Right forelimb (tissue), 1 donor: ENCODE results near the gene IFI30.
A peak's percentile ranks its signal among the peaks of the same experiment; 100 is the strongest.

Experiments
- DNase-seq: peaks from one replicate; pipeline ENCODE4 v3.0.0-alpha.2; 2018

The IFI30 gene

DNA sequence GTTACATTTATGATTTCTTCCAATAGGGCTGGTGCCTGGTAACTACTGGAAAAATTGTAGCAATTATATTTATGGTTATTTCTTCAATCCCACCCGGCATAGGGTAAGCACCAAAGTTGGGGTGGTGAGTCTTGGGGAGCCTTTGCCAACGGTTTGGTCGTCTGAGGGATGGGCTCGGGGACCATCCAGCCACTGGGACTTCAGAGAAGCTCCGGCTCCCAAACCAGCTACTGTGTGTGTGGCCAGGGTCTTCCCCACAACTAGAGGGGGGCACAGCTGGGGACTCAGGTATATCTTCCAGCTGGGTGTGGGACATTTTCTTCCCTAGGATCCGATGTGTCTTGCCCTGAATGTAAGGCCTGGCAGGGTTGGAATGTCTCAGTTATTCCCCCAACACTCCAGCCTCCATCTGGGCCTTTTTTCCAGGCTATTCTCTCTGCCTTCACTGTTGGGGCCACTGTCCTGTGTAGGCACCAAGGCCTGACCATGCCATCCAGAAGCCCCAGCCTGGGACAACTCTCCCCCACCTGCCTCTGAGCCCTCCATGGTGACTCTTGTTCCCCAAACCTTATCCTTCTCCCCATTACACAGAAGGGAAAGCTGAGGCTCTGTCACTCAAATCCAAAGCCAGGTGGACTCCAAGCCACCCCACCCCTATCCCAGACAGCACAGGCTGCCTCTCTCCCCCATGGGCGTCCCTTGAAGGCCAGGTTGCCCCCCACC lies 1.1 kb upstream of the IFI30 start:
- DNase-seq: no peak

DNA sequence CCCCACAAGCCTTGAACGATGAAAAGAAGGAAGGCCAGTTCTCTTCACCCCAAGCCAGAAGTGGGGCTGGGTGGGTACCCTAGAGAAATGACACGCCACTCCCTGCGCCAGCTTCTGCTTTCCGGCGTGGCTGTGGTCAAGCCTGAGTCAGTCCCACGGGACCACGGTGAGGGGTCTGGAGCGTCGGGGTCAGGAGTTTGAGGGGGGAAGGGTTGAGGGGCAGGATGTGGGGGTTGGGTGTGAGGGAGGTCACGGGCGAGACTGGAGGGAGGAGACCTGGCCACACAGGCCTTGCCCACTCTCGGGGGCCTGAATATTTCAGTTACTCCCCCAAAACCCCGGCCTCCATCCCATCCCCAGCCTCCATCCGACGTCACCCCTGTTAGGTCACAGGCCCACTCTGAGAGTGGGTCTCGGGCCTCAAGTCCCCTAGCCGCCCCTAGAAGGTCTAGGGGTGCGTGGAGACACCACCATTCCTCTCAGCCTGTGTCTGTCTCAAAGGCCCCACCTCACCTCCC lies 500 bp upstream of the IFI30 start:
- DNase-seq: no peak

DNA sequence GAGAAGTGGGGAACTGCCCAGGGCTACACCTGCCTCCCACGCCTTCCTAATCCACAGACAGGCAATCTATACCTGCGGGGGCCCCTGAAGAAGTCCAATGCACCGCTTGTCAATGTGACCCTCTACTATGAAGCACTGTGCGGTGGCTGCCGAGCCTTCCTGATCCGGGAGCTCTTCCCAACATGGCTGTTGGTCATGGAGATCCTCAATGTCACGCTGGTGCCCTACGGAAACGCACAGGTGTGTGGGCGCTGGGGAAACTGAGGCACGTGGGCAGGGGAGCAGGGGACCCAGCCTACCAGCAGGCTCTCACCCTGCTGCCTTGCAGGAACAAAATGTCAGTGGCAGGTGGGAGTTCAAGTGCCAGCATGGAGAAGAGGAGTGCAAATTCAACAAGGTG lies 1.4 kb downstream of the IFI30 start:
- no peak for DNase-seq

DNA sequence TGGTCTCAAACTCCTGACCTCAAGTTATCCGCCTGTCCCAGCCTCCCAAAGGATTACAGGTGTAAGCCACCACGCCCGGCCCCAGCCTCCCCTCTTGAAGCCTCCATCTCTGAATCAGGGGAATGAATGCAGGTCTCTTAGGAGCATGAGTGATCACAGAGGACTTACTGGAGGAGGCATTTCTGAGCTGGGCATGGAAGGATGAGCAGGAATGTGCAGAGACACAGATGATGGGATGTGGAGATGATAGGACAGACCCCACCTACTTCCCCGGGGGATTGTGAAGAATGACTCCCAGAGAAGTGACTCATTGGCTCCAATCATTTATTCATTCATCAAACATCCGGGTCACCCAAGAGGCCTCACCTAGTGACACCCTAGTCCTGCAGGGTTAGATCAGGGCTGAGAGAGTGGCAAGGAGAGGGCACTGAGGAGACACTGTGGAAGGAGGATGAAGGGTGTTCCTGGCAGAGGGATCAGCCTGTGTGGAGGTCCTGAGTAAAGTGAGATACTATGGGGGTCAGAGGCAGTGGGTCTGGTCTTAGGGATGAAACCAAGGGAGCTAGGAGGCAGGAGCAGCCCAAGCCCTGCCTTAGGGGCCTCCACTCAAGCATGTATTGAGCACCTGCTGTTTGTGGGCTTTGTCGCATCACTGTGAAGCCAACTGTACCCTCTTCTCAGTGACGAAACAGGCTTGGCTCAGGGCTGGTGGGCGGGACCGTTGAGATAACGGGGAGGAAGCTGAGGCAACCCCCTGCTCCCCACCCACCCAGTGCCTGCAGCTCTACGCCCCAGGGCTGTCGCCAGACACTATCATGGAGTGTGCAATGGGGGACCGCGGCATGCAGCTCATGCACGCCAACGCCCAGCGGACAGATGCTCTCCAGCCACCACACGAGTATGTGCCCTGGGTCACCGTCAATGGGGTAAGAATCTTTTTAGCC lies 3.0 kb downstream of the IFI30 start:
- DNase-seq: no peak

DNA sequence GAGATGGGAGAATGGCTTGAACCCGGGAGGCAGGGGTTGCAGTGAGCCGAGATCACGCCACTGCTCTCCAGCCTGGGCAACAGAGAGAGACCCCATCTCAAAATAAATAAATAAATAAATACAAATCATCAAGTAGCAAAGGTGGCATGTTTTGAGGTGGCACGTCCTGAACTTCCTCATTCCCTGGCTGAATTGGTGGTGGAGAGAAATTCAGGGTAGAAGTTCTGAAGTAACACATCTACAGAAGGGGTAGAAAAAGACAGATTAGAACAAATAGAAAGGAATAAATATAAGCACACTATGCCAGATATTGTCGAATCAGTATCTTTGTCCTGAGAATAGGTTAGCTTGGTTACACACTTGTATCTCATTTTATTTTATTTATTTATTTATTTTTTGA lies 6.3 kb downstream of the IFI30 start:
- no peak for DNase-seq

DNA sequence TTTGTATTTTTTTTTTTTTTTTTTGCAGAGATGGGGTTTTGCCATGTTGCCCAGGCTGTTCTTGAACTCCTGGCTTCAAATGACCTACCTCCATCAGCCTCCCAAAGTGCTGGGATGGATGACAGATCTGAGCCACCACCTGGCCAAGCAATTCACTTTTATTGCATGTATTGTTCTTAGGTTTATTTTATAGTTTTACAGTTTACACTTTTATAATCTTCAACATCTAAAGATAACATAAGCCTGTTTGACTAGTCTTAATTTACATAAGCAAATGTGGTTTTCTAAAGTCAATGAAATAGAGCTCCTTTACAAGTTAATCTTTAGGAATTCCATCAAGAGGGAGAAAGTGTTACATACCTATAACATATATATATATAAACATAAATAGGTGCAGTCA lies 9.9 kb downstream of the IFI30 start:
- no peak for DNase-seq

DNA sequence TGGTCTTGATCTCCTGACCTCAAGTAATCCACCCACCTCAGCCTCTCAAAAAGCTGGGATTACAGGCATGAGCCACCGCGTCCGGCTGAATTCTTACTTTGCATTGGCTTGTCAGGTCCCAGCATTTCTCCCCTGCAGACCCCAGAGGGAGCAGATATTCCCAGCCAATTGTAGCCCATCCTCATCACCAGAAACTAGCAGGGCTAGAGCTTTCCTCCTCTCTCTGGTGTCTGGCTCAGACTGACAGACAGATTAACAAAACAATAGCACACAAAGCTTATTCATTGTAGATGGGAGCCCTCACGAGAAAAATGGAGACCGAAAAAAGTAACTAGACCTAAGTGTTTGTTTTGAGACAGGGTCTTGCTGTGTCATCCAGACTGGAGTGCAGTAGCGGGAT lies 11.9 kb downstream of the IFI30 start:
- no peak for DNase-seq

DNA sequence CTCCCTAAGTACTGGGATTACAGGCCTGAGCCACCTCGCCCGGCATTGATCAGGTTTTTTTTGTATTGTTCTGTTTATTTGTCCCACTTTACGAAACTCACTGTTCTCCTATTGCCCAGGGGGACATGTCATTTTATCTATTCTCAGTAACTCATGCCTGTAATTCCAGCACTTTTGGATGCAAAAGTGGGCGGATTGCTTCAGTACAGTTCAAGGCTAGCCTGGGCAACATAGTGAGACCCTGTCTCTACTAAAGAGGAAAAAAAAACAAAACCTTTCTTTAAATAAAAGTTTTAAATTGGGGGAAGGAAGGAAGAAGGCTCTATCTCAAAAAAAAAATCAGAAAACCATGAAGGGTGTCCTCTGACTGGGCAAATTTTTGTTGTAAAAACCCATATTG lies 16.7 kb downstream of the IFI30 start:
- no peak for DNase-seq

DNA sequence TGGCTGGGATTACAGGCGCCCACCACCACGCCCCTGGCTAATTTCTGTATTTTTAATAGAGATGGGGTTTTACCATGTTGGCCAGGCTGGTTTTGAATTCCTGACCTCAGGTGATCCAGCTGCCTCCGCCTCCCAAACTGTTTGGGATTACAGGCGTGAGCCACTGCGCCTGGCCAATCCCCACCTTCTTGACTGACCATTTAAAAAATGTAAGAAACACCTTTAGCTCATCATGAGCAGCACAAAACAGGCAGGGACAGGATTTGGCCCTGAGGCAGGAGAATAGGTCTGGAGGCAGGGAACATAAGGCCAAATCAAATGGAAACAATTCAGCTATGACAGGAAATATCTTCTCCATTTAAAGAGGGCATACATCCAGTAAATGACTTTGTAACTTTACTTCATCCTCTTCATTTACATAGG lies 18.0 kb downstream of the IFI30 start:
- DNase-seq: no peak

DNA sequence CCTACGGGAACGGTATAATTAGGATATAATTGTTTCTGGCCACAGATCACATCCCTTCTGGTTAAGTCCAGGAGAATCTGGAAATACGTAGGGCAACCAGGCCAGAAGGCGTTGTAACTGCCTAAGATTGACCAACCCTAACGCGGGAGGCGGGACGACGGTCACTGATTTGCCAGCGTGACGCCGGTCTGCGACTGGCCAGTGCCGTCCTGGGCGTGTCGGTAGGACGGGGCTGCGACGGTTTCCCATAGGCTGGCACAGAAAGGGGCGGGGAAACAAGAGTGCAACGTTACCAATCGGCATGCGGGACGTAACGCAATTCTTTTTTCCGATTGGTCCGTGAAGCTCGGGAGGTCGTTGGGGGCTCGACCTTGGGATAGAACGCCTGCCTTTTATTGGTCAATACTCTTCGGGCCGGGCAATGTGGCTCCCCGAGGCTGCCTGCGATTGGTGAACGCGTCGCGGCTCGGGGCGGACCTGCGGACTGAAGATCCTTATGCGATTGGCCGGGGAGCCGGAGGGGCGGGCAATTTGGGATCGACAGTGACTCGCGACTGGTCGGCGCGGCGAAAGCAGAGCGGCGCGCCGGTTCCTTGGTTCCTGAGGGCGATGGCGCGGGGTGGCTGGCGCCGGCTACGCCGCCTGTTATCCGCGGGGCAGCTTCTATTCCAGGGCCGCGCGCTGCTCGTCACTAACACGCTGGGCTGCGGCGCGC lies 19.2 kb downstream of the IFI30 start, which contains the start of gene MPV17L2:
Gene MPV17L2, plus strand, starts transcription at position 546 of the 715 bp plus-strand sequence. Its CDS starts 64 bp downstream, at position 610.
- DNase-seq: peak; percentile 99

DNA sequence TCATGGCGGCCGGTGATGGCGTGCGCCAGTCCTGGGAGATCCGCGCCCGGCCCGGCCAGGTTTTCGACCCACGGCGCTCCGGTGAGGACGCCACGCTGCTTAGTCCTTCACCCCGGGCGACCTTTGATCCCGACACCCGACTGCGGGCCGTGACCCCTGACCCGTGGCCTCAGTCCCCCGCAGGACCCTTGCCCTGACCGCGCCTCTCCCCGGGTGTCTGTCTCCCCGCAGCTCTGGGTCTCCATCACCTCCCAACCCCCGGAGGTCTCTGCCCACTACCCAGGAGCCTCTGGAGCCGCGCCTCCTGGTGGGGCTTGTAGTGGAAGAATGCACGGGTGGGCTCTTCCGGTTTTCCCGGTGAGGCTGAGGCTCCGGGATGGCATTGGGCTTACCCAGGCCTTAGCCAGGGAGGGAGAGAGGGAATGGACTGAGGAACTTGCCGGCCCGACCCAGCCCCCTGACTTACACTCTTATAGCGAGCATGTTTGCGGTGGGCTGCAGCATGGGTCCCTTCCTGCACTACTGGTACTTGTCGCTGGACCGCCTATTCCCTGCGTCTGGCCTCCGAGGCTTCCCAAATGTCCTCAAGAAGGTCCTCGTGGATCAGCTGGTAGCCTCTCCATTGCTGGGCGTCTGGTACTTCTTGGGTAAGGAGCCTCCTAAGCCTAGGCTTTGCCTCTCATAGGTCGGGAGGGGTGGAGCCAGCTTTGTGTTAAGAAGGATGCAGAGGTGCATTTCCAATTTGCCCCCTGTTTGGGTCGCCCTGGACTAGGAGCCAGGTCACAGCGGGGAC lies 20.0 kb downstream of the IFI30 start:
- no peak for DNase-seq

DNA sequence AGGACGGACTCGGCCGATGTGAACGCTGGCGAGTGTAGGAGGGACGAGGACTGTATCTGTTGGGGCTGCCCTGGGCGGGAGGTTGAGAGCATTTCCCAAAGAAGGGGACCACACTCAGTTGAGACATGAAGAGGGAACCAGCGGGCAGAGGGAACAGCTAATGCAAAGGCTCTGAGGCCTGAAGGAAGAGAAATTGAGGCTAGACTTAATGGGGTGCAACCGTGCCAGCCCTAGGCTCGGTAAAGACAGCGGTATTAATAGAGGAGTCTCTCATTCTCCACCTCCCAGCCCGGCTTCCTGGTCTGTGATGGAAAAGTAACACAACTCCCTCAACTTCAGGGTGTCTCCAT lies 20.5 kb downstream of the IFI30 start:
- no peak for DNase-seq

DNA sequence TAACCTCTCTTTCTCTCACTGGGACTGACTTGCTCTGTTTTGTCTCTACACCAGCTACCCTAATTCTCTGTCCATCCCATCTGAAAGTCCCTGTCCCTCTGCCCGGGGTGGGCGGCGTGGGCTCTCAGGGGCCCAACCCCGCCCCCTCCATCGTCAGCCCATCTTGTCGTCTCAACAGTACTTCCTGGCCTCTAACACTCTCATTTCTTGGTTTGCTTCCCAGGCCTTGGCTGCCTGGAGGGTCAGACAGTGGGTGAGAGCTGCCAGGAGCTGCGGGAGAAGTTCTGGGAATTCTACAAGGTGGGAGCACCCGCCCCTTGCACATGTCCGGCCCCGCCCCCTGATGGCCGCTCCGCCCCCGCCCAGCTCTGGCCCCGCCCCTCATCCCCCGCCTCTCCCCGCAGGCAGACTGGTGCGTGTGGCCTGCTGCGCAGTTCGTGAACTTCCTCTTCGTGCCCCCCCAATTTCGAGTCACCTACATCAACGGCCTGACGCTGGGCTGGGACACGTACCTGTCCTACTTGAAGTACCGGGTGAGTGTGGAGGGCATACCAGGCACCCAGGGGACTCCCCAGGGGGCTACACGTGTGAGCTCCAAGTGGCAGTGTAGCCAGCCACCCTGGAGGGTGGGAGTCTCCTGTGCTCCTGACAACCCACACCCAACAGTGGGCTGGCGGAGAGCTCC lies 21.1 kb downstream of the IFI30 start:
- DNase-seq: no peak

DNA sequence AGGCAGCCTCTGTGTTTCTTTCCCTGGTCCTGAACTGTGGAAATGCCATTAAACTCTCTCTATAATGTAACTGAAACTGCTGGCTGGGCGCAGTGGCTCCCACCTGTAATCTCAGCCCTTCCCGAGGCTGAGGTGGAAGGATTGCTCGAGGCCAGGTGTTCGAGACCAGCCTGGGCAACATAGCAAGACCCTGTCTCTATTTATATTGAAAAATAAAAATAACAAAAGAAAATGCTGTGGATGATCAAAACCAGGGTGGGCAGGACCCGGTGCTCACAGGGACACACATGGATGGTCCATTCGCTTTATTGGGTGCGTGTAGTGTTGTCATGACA lies 22.9 kb downstream of the IFI30 start:
- no peak for DNase-seq

DNA sequence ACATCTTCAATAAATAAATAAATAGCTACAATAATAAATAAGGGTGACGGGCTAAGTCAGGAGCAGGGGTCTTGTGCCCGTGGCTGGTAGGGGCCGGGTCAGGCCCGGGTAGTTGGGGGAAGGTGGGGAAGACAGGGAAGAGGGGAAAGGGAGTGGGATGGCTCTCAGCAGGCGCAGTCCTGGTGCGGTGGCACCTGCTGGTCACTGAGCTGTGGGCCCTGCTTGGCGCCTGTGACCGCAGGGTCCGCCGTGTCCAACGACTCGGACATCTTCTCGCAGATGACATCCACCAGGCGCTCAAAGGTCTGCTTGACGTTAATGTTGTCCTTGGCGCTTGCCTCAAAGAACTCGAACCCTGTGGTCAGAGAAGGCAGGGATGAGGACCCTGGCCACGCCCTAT lies 23.7 kb downstream of the IFI30 start:
- no peak for DNase-seq

DNA sequence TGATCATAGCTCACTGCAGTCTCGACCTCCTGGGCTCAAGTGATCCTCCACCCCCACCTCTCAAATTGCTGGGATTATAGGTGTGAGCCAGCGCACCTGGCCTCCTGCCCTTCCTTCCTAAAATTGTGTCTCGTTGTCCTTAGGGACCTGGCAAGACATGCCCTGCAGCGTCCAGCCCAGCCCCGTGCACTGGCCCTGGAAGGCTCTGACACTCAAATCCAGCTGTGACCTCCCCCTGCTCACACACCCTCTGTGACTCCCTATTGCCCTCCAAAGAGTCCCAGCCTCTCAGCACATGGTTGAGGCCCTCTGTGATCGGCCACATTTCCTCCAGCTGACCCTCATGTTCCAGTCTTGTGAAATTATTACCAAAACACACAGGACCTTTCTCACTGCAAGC lies 24.3 kb downstream of the IFI30 start:
- no peak for DNase-seq

DNA sequence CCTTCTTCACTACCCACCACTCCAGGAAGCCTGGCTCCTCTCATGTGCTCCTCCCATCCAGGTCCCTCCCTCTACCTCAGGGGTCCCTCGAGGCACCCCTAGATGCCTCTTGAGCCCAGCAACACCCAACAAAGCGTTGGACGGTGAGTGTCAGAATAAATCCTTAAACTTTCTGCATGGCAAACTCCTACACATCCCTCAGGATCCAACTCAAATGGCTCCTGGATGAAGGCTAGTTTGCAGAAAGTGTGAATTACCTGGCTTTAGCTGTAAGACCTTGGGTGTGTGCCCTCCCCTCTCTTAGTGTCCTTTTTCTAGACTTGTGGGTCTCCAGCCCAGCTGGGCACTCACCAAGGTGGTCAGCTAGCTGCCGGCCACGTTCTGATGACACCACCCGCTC lies 24.8 kb downstream of the IFI30 start:
- DNase-seq: no peak

DNA sequence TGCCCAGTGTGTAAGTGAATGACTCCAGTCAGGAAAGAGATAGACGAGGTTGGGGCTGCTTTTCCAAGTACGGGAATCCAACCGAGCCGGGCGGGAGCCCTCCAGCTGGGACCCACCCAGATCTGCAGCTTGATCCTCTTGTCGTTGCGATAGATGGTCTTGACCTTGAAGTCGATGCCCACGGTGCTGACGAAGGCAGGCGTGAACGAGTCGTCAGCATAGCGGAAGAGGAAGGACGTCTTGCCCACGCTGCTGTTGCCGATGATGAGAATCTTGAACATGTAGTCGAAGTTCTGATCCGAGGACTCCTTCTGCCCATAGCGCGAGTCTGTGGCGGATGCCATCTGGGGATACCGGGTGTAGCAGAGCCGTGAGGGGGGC lies 28.8 kb downstream of the IFI30 start:
- no peak for DNase-seq

DNA sequence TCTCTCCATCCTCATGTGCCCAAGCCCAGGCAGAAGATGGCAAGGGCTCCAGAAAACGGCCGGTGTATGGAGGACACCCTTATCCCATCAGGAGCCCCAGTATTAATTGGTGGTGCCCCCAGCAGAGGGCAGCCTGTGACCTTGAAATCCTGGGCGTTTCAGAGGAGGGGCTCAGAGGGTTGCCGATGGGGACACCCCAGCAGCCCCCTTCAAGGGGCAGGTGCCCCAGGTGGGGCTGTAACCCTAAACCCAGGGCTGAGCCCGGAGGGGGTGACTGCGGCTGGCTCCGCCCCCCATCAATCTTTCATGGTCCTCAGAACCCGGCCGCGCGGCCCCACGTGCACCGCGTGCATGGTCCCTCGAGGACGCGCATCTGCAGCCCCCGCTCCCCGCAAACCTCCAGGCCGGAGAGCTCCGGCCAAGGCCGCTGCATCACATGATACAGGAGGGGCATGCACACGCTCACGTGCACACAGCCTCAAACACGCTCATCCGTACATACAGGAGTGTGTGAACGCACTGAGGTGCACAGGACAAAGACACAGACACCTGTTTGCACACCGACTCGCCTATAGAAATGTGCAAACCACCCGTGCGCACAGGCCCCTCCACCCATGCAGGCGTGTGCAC lies 29.3 kb downstream of the IFI30 start:
- no peak for DNase-seq

DNA sequence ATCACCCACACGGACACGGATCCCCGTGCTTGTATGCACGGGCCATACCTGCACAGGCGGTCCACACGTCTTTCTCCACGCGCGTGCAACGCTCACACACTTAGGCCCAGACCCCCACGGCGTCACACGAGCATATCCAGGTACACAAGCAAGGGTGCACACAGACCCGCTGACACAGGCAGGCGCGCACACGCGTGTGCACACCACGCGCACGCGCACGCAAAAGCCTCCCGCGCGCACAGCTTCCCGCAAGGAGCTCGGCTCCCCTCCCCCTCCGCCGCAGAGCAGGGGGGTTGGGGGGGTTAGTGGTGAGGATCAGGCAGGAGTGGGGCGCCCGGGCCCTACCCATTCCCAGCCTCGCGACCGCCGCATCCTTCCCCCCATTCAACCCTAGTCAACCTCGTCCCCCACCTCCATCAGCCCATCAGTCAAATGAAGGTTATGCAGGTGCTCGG lies 29.8 kb downstream of the IFI30 start:
- no peak for DNase-seq

DNA sequence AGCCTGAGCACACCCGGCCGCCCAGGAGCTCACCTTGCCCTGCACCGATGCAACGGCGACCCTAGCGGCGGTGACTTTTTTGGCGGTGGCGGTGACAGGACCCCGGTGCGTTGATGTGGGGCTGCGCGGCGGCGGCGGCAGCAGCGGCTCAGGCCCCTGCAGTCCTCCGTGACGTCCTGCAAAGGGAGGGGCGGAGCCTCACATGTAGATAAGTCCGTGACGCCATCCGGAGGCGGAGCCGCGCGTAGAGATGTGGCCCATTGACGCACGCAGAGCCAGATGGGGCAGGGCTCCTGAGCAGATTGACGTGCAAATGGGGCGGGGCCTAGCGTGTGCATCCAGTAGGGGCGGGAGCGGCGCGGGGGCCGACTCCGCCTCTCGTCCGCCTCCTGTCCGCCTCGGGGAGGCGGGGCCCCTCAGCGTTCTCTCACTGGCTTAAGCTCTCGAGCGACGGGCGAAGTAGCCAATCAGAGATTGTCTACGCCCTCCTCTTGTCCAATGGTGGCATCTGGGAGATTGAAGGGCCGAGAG lies 30.3 kb downstream of the IFI30 start, which contains the start of gene RAB3A:
Gene RAB3A, minus strand, starts transcription at position 180 of the 531 bp plus-strand sequence. CDS start 1,302 bp downstream, outside the sequence.
- peak; percentile 99 for DNase-seq
